Left cardiac atrium (tissue), 4 donors: ENCODE measurements around the gene MED29. TPM values are rescaled to one million over a fixed set of nuclear protein-coding genes. Genes with fewer than 3 reads are reported as not detected.

Experiments
- ATAC-seq, 2 donors: fragments of 200-7000 bp; cut with Tn5 transposase; one replicate each; pipeline ENCODE4 v1.9.1; 2020; ENCODE audit warnings: mild to moderate bottlenecking in 2 of 2, moderate library complexity in 2 of 2
- DNase-seq: peaks from one replicate; pipeline ENCODE4 v3.0.0-alpha.2; 2020
- intact Hi-C, 2 donors: fragments of 100-400 bp; cut with DNase I; formaldehyde crosslinking; loops; one replicate each; pipeline versions ENCODE4 v1.14.1 to v1.15.1; 2022 to 2023
- microRNA-seq, 2 donors: library from miRNA; unstranded; fragments of <30 nt; microRNA quantifications; one replicate each; pipeline ENCODE4 v1.2.0, GENCODE V29; 2020
- total RNA-seq, 2 donors: library from RNA; stranded (reverse); fragmentation: NEBNext Ultra II Directional; extraction: Animal tissue kit (Norgen Biotek cat#: 25700); gene quantifications; one replicate each; pipeline ENCODE4 v1.2.1, GENCODE V29; 2021
- donor health status: DM: no; HTN: yes; CAD: no.
- donor health status: DM: no; HTN: yes; CAD: no; lungs with severe emphysema.
- donor health status: DM: yes; HTN: yes; CAD: no.
- donor health status: Dilated cardiomyopathy.

The MED29 gene
- total RNA-seq, 2 donors from 2014 or later: 21.3 to 25.1 TPM

DNA sequence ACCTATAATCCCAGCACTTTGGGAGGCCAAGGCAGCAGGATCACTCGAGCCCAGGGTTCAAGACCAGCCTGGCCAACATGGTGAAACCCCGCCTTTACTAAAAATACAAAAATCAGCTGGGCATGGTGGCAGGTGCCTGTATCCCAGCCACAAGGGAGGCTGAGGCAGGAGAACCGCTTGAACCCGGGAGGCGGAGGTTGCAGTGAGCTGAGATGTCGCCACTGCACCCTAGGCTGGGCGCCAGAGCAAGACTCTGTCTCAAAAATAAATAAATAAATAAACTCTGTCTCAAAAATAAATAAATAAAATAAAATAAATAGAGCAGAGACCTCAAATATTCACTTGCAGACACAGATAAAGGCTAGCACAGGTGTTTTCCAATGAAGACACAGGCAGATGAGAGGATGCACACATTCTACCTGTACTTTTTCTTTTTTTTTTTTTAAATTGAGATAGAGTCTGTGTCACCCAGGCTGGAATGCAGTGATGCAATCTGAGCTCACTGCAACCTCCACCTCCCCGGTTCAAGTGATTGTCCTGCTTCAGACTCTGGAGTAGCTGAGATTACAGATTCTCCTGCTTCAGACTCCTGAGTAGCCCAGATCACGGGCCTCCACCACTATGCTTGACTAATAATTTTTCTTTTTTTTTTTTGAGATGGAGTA, 47.2 kb downstream of the MED29 start:
- no peak for DNase-seq
- intact Hi-C loops: no loop called here

DNA sequence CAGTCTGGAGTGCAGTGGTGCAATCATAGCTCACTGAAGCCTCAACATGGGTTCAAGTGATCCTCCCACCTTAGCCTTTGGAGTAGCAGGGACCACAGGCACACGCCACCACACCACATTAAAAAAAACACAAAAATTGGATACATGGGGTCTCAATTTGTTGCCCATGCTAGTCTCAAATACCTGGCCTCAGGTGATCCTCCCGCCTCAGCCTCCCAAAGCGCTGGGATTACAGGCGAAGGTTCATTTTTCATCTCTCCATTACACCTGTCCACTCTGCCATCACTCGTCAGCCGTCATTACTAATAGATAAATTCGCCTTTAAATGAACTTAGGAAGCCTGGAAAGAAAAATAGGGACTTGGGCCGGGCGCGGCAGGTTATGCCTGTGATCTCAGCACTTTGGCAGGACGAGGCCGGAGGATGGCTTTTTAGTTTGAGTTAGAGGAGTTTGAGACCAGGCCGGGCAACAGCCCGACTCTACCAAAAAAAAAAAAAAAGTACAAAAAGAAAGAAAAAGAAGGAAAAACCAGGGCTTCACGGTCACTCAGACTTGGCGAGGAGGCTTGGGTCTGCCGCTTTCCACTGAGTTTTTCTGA, 53.5 kb downstream of the MED29 start:
- ATAC-seq (peak; percentile 4 to 7), DNase-seq (no peak)
- intact Hi-C loops: loop anchor here in 1 of 2 donors (5.0 kb wide), 1 partner anchor 88 kb away; the partner anchor contains the start of gene EID2B

More for the DNA sequence above, 47.2 kb downstream of the MED29 start:
- ATAC-seq: no peak

DNA sequence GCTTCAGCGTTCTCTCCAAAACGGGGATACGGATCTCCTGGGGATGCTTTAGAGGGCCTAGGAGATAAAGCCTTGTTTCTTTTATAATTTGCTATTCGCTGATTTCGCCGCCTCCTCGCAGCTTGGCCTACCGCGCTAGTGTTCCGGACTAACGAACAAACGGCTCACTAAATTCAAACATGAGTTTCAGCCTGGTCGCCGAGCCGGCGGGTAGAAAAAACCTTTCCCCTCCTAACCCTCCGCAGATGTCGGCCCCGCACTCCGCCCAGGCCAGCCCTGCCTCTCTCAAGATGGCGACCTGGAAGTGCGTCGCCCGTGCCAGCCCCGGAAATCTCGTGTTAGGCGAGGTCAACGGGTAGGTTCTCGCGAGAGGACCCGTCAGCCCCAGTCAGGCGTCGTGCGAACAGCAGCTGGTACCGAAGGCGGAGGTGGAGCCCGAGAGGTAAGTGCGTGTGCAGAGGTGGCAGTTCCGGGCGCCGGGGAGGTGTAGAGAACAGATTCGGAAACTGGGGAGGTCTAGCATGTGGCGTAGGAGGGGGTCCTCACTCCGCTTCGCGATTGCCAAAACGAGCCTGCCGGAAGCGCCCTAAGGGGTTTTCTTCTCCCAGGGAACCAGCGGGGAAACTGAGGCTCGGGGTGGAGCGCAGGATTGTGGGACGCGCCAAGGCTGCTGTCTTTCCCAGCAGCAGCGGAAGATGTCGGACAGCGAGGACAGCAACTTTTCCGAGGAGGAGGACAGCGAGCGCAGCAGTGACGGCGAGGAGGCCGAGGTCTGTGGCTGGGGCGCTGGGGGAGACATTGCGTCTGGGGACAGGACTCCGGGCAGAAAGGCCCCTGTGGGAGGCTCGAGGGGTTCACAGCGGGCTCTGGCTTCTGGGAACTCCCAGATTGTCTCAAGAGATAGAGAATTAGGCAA, 54.3 kb downstream of the MED29 start, which contains the start of gene SUPT5H:
Gene SUPT5H (plus strand): TSS at position 387 of the 916 bp plus-strand sequence. CDS start 309 bp downstream, at position 696.
- intact Hi-C loops: no loop called here
- DNase-seq (peak; percentile 98), ATAC-seq (peak; percentile 97 to 99)

DNA sequence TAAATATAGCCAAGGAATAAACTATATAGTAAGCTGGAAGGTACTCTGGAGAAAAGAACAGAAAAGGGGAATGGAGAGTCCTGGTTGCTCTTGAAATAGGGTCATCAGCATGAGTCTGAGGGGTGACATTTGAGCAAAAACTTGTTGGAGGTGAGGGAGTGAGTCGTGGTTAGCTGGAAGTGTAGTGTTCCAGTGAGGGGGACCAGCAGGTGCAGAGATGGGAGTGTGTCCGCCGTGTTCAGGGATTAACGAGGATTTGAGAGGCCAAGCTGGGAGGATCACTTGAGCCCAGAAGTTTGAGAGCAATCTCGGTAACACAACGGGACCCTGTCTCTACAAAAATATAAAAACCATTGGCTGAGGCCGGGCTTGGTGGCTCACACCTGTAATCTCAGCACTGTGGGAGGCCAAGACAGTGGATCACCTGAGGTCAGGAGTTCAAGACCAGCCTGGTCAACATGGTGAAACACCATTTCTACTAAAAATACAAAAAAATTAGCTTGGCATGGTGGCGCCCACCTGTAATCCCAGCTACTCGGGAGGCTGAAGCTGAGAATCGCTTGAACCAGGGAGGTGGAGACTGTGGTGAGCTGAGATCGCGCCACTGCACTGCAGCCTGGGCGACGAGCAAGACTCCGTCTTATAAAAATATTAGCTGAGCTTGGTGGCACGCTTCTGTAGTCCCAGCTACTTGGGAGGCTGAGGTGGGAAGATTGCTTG, 55.3 kb downstream of the MED29 start:
- no peak for ATAC-seq
- no peak for DNase-seq
- intact Hi-C loops: no loop called here

DNA sequence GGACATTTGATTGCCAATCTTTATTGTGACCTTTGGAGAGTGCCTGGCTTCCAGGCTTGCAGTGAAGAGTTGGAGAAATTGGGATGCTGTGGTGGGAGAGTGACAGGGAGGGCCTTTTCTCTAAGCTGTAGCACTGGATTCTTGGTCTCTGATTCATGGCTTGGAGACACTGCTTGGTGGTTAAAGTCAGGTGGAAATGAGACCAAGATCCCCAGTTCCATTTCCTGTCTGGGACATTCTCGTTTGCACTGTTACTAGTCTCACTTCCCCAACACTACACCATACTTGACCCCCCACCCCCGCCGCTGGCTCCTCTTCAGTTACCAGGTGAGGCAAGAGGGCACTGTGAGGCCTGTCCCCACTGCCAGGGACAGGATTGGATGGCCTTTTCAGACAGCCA, 57.1 kb downstream of the MED29 start:
- no peak for DNase-seq
- intact Hi-C loops: no loop called here
- no peak for ATAC-seq

DNA sequence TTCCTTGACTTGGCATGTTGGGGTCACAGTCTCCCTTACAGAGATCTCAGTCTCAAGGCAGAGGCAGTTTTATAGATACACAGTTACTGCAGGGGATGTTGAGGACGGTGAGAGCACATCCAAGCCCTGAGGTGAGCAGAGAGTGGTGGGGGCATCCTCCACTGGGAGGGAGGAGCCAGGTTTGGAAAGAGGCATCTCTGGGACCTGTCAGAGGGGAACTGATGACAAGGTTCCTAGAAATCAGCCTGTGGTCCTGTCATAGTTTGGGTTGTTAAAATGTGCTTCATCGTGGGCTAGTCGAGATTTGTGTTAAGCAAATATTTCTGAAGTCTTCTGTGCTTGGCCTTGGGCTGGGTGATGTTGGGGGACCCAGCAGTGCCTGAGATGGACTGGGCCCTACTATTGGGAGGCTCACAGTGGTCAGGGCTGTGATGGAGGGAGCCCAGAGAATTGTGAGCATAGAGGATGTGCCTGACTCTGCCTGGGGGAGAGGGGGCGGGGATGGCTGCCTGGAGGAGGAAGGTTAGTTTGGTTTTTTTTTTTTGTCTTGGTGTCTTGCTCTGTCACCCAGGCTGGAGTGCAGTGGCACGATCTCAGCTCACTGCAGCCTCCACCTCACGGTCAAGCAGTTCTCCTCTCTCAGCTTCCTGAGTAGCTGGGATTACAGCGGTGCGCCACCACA, 58.1 kb downstream of the MED29 start:
- ATAC-seq: no peak
- DNase-seq: no peak
- intact Hi-C loops: no loop called here

Small RNA genes lying within 50 kb of the gene (microRNA-seq; reads per million reads assigned to microRNA genes)
- gene MIR4530: 0 reads per million in 2 donors

Other genes starting within 250 kb of the MED29 start
- not detected for gene NCCRP1, start 194.4 kb upstream of the MED29 start, total RNA-seq
- gene SYCN, start 187.1 kb upstream of the MED29 start, total RNA-seq: not detected
- gene IFNL3, start 146.4 kb upstream of the MED29 start, total RNA-seq: not detected
- gene IFNL4, start 142.5 kb upstream of the MED29 start, total RNA-seq: not detected
- not detected for gene IFNL2, start 123.0 kb upstream of the MED29 start, total RNA-seq
- not detected for gene IFNL1, start 95.0 kb upstream of the MED29 start, total RNA-seq
- 1 to 10 TPM in 1 of 2 donors, under 1 TPM in 1; 0.55 to 1.4 TPM for gene LRFN1, start 70.5 kb upstream of the MED29 start, total RNA-seq
- 10 to 100 TPM; 29.6 to 43.8 TPM for gene GMFG, start 55.3 kb upstream of the MED29 start, total RNA-seq
- 10 to 100 TPM; 44.5 to 72.2 TPM for gene SAMD4B, start 49.0 kb upstream of the MED29 start, total RNA-seq
- 10 to 100 TPM; 34.5 to 38.4 TPM for gene PAF1, start 272 bp upstream of the MED29 start, total RNA-seq
- 100 to 1,000 TPM in 1 of 2 donors, 10 to 100 TPM in 1; 93.5 to 156 TPM for gene ZFP36, start 15.5 kb downstream of the MED29 start, total RNA-seq
- 10 to 100 TPM; 13.7 to 28.0 TPM for gene PLEKHG2, start 21.3 kb downstream of the MED29 start, total RNA-seq
- 1,000 to 10,000 TPM; 1,273 to 1,597 TPM for gene RPS16, start 44.6 kb downstream of the MED29 start, total RNA-seq
- gene SUPT5H, start 54.2 kb downstream of the MED29 start, total RNA-seq: 10 to 100 TPM; 61.1 to 70.1 TPM
- 10 to 100 TPM; 60.3 to 71.2 TPM for gene TIMM50, start 89.5 kb downstream of the MED29 start, total RNA-seq
- not detected for gene DLL3, start 107.6 kb downstream of the MED29 start, total RNA-seq
- gene SELENOV, start 123.8 kb downstream of the MED29 start, total RNA-seq: not detected
- gene EID2B, start 141.5 kb downstream of the MED29 start, total RNA-seq: 1 to 10 TPM; 2.3 to 2.4 TPM
- gene EID2, start 148.8 kb downstream of the MED29 start, total RNA-seq: 10 to 100 TPM; 11.0 to 14.8 TPM
- not detected for gene LGALS13, start 211.1 kb downstream of the MED29 start, total RNA-seq